ENCODE results near the gene ATP6V1E1. TPM values are rescaled to one million over a fixed set of nuclear protein-coding genes. Genes with fewer than 3 reads are reported as not detected.

ATP6V1E1 gene
- total and polyA plus RNA-seq, 9 of the 15 experiments (the other 6 are each of a cell fraction or from before 2014, with no cell fraction given), result 122 to 249 (median 179) TPM

DNA sequence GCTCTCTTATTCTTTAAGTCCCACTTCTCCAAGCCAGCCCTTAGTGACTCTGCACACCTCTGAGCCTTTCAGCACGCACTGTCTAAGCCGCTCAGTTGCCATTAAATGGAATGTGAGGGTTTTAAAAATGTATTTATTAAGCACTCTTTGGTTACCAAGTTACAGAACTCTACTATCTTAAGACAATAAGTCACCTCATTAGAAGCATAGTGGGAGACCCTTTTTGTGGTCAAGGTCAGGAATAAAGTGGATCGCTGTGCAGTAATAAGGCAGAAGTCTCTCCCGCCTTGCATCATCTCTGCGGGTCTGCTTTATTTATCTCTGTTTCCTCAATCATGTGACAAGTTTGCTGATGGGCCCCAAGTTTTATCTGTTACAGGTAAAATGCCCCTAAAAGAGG lies 53.4 kb downstream of the ATP6V1E1 start (continued):
- TF ChIP-seq FIP1L1 (IDR thresholded peaks at IDR 0.05; ENCODE audit: low read depth, low read length, poor library complexity, severe bottlenecking) (no peak), MCM5 (IDR thresholded peaks at IDR 0.05; ENCODE audit: low read depth) (no peak), SAP30 (IDR thresholded peaks at IDR 0.05; ENCODE audit: borderline replicate concordance, insufficient read depth, low read depth, low read length, poor library complexity, severe bottlenecking) (no peak), NCOA2 (IDR thresholded peaks at IDR 0.05; ENCODE audit: partially characterized antibody in 2 of 2) (no peak), TOE1 (IDR thresholded peaks at IDR 0.05; ENCODE audit: borderline replicate concordance) (no peak), TOE1 (CRISPR knock-in tag; IDR thresholded peaks at IDR 0.05; ENCODE audit: borderline replicate concordance, low read depth) (no peak), RFX5 (IDR thresholded peaks at IDR 0.05; ENCODE audit: low read depth, low read length) (no peak)
- TF ChIP-seq, protein P1, sequence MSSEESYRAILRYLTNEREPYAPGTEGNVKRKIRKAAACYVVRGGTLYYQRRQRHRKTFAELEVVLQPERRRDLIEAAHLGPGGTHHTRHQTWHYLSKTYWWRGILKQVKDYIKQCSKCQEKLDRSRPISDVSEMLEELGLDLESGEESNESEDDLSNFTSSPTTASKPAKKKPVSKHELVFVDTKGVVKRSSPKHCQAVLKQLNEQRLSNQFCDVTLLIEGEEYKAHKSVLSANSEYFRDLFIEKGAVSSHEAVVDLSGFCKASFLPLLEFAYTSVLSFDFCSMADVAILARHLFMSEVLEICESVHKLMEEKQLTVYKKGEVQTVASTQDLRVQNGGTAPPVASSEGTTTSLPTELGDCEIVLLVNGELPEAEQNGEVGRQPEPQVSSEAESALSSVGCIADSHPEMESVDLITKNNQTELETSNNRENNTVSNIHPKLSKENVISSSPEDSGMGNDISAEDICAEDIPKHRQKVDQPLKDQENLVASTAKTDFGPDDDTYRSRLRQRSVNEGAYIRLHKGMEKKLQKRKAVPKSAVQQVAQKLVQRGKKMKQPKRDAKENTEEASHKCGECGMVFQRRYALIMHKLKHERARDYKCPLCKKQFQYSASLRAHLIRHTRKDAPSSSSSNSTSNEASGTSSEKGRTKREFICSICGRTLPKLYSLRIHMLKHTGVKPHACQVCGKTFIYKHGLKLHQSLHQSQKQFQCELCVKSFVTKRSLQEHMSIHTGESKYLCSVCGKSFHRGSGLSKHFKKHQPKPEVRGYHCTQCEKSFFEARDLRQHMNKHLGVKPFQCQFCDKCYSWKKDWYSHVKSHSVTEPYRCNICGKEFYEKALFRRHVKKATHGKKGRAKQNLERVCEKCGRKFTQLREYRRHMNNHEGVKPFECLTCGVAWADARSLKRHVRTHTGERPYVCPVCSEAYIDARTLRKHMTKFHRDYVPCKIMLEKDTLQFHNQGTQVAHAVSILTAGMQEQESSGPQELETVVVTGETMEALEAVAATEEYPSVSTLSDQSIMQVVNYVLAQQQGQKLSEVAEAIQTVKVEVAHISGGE (CRISPR knock-in tag; IDR thresholded peaks at IDR 0.05), result no peak
